Thyroid gland (tissue), 4 donors: ENCODE data around the gene DKK3.

Source experiments
- POLR2A ChIP-seq, 2 donors: fragments of 450-650 bp; IDR thresholded peaks; one replicate each; pipeline ENCODE4 v1.6.1; 2017; ENCODE audit warnings: antibody characterized with exemption in 2 of 2, mild to moderate bottlenecking in 2 of 2, moderate library complexity in 1 of 2
- TF ChIP-seq, protein P1 (sequence below), 6 experiments: fragments of 200-600 bp in 3 of 6; fragments of 450-650 bp in 3 of 6; sonication (generic) in 3 of 6; IDR thresholded peaks; one replicate each; pipeline ENCODE4 v1.5.1; 2016 to 2019; ENCODE audit warnings: antibody characterized with exemption in 6 of 6, mild to moderate bottlenecking in 2 of 6, inconsistent platforms in 1 of 6, moderate library complexity in 1 of 6

DNA sequence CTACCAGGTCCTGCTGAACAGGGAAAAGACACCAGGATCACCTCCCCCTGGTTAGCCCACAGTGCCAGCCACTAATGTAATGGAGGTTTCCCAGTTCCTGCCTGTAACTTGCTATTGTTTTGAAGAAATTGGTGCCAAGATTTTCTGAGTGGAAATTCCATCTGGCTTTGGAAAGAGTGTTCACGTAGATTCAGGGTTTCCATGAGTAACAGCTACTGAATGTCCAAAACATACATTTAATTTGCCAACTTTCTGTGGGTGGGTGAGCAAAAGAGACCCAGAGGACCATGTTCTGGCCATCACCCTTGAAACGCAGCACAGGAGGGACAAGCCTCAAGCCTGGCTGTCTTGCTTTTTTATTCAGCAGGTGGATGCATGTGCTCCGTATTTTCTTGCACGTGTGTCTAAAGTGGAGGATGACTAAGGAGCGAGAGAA lies 8.8 kb upstream of the DKK3 start:
- TF ChIP-seq, protein P1, sequence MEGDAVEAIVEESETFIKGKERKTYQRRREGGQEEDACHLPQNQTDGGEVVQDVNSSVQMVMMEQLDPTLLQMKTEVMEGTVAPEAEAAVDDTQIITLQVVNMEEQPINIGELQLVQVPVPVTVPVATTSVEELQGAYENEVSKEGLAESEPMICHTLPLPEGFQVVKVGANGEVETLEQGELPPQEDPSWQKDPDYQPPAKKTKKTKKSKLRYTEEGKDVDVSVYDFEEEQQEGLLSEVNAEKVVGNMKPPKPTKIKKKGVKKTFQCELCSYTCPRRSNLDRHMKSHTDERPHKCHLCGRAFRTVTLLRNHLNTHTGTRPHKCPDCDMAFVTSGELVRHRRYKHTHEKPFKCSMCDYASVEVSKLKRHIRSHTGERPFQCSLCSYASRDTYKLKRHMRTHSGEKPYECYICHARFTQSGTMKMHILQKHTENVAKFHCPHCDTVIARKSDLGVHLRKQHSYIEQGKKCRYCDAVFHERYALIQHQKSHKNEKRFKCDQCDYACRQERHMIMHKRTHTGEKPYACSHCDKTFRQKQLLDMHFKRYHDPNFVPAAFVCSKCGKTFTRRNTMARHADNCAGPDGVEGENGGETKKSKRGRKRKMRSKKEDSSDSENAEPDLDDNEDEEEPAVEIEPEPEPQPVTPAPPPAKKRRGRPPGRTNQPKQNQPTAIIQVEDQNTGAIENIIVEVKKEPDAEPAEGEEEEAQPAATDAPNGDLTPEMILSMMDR (IDR thresholded peaks at IDR 0.05) = no peak
- TF ChIP-seq POLR2A (IDR thresholded peaks at IDR 0.05) = no peak
